H1 (cell line): ENCODE results near the gene AVL9. TPM values are rescaled to one million over a fixed set of nuclear protein-coding genes. Genes with fewer than 3 reads are reported as not detected.

Experiments
- EP300 ChIP-seq, 2 experiments: IDR thresholded peaks; 1 replicate in 1 of 2; 2 replicates in 1 of 2; pipeline ENCODE4 v1.6.1; 2011 to 2012; ENCODE audit warnings: low read depth in 2 of 2, low read length in 2 of 2, mild to moderate bottlenecking in 2 of 2, borderline replicate concordance in 1 of 2, inconsistent platforms in 1 of 2, moderate library complexity in 1 of 2
- EZH2 ChIP-seq: fragments of 200-600 bp; sonication (generic); IDR thresholded peaks from 2 replicates; pipeline ENCODE4 v1.7.1; 2012; ENCODE audit warnings: low read depth, mild to moderate bottlenecking, moderate library complexity, low read length, inconsistent platforms; ENCODE audit not compliant: severe bottlenecking
- POLR2A ChIP-seq, 2 experiments: IDR thresholded peaks; 1 replicate in 1 of 2; 2 replicates in 1 of 2; pipeline ENCODE4 v1.6.1; 2011; ENCODE audit warnings: low read depth in 2 of 2, low read length in 2 of 2, mild to moderate bottlenecking in 2 of 2; ENCODE audit errors: control extremely low read depth in 1 of 2
- POU5F1 ChIP-seq: IDR thresholded peaks from 2 replicates; pipeline ENCODE4 v1.6.1; 2011; ENCODE audit warnings: low read depth, mild to moderate bottlenecking, low read length, moderate library complexity
- SP1 ChIP-seq: IDR thresholded peaks from 2 replicates; pipeline ENCODE4 v1.6.1; 2011; ENCODE audit warnings: low read depth, low read length
- TBP ChIP-seq: IDR thresholded peaks from 2 replicates; pipeline ENCODE4 v1.6.1; 2011; ENCODE audit warnings: low read depth, low read length, improper control_type of control experiment
- YY1 ChIP-seq: IDR thresholded peaks from 2 replicates; pipeline ENCODE4 v1.6.1; 2011; ENCODE audit warnings: low read depth, mild to moderate bottlenecking, low read length
- ZNF274 ChIP-seq: IDR thresholded peaks from 2 replicates; pipeline ENCODE4 v1.7.0; 2012; ENCODE audit warnings: low read length, borderline replicate concordance; ENCODE audit errors: extremely low read depth
- polyA plus RNA-seq, 7 experiments: library from polyadenylated mRNA; depleted of rRNA in 3 of 7; stranded (reverse) in 5 of 7; unstranded in 2 of 7; fragments of >200 nt in 5 of 7; fragments of 200-250 nt in 2 of 7; gene quantifications; 1 replicate in 5 of 7; 2 replicates in 1 of 7; 4 replicates in 1 of 7; pipeline versions ENCODE4 v1.2.1 to v1.2.3, GENCODE V29; 2011 to 2013; ENCODE audit warnings: missing spikeins in 2 of 7, mixed read lengths in 2 of 7
- total RNA-seq: library from RNA; stranded (reverse); fragmentation: NEBNext Ultra II Directional; extraction: Animal tissue kit (Norgen Biotek cat#: 25700); gene quantifications from 2 replicates; pipeline ENCODE4 v1.2.1, GENCODE V29; 2021
- TF ChIP-seq, protein P1 (sequence below): IDR thresholded peaks from 2 replicates; pipeline ENCODE4 v1.6.1; 2012; ENCODE audit warnings: inconsistent platforms

The AVL9 gene
- total and polyA plus RNA-seq, 2 of the 8 experiments (the other 6 are each of a cell fraction or from before 2014, with no cell fraction given), result 15.5 to 42.1 TPM

DNA sequence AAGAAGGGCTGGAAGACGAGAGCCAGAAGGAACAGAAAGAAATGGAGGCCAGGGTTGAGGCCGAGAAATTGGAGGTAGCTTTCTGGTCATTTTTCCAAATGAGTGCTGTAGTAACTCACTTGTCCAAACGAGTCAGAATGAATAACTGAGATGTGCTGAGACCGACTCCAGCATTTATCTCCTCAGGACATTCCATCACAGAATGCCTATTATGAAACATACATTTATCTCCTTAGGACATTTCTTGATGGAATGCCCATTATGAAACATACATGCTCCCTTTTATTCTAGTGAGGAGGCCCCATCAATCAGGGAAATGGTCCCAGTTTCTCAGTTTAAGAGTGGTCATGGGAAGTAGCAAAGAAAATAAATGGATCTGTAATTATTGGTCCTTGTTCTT, 16.5 kb downstream of the AVL9 start (continued):
- TF ChIP-seq EZH2 (no peak), TBP (no peak), POU5F1 (no peak), SP1 (no peak), EP300 (IDR thresholded peaks at IDR 0.05; ENCODE audit: borderline replicate concordance in 1 of 2, low read depth in 2 of 2, low read length in 2 of 2) (no peak), YY1 (no peak), ZNF274 (no peak), POLR2A (IDR thresholded peaks at IDR 0.05; ENCODE audit: control extremely low read depth in 1 of 2, low read depth in 2 of 2, low read length in 2 of 2) (no peak)
- TF ChIP-seq, protein P1, sequence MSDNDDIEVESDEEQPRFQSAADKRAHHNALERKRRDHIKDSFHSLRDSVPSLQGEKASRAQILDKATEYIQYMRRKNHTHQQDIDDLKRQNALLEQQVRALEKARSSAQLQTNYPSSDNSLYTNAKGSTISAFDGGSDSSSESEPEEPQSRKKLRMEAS, result no peak
